B cell (primary cell): ENCODE measurements around the gene OTUD5. TPM values are rescaled to one million over a fixed set of nuclear protein-coding genes. Genes with fewer than 3 reads are reported as not detected.

Source experiments
- ATAC-seq: fragments of 200-7000 bp; cut with Tn5 transposase; one replicate; pipeline ENCODE4 v1.10.0; 2021; ENCODE audit warnings: low read depth, mild to moderate bottlenecking, moderate number of reproducible peaks, moderate library complexity
- CTCF ChIA-PET: fragments of 350-600 bp; sonication (Branson Sonifier 250); formaldehyde crosslinking; loops from one replicate; lab custom pipeline; 2021; ENCODE audit warnings: antibody characterized with exemption, inconsistent platforms; lab: Charles Lee
- POLR2A ChIA-PET: fragments of 350-600 bp; sonication (Branson Sonifier 250); formaldehyde crosslinking; loops from one replicate; lab custom pipeline; 2021; ENCODE audit warnings: antibody characterized with exemption; lab: Charles Lee
- DNase-seq: peaks from one replicate; pipeline ENCODE4 v3.0.0; 2013
- H2AFZ ChIP-seq: 2 replicates; pipeline ENCODE4 v1.6.1; 2012; ENCODE audit warnings: mild to moderate bottlenecking, low read depth, low read length; ENCODE audit not compliant: insufficient read depth, poor library complexity, severe bottlenecking
- H3K27ac ChIP-seq, 2 donors: 1 replicate in 1 of 2; 2 replicates in 1 of 2; pipeline ENCODE4 v1.5.1; 2012 to 2013; ENCODE audit warnings: low read length in 2 of 2, mild to moderate bottlenecking in 2 of 2, moderate library complexity in 1 of 2
- H3K27me3 ChIP-seq, 4 experiments: fragments of 200-600 bp in 1 of 4; sonication (generic) in 1 of 4; replicated peaks in 1 of 4; 1 replicate in 2 of 4; 2 replicates in 2 of 4; pipeline versions ENCODE4 v1.6.1 to v1.7.0; 2013 to 2016; ENCODE audit warnings: low read length in 3 of 4, mild to moderate bottlenecking in 2 of 4, mixed read lengths in 1 of 4, moderate library complexity in 1 of 4; ENCODE audit not compliant: insufficient read depth in 4 of 4, control insufficient read depth in 3 of 4; ENCODE audit errors: control extremely low read depth in 1 of 4
- H3K36me3 ChIP-seq, 2 experiments: replicated peaks in 1 of 2; 1 replicate in 1 of 2; 2 replicates in 1 of 2; pipeline versions ENCODE4 v1.6.1 to v1.7.1; 2013; ENCODE audit warnings: low read length in 1 of 2; ENCODE audit not compliant: insufficient read depth in 2 of 2, control insufficient read depth in 1 of 2; ENCODE audit errors: control extremely low read depth in 1 of 2, extremely low read depth in 1 of 2
- H3K4me1 ChIP-seq, 2 donors: fragments of 200-600 bp in 1 of 2; sonication (generic) in 1 of 2; 1 replicate in 1 of 2; 2 replicates in 1 of 2; pipeline versions ENCODE4 v1.5.1 to v1.6.1; 2013 to 2017; ENCODE audit warnings: low read length in 2 of 2; ENCODE audit not compliant: control insufficient read depth in 2 of 2, insufficient read depth in 2 of 2
- H3K4me2 ChIP-seq: replicated peaks from 2 replicates; pipeline ENCODE3; 2012; ENCODE audit warnings: mild to moderate bottlenecking, low read depth, low read length; ENCODE audit not compliant: poor library complexity, severe bottlenecking
- H3K4me3 ChIP-seq, 5 experiments: fragments of 200-600 bp in 1 of 5; sonication (generic) in 1 of 5; 1 replicate in 3 of 5; 2 replicates in 2 of 5; pipeline versions ENCODE4 v1.5.1 to v1.7.0; 2011 to 2016; ENCODE audit warnings: low read length in 4 of 5, mild to moderate bottlenecking in 4 of 5, low read depth in 2 of 5, control low read depth in 1 of 5, moderate library complexity in 1 of 5; ENCODE audit not compliant: insufficient read depth in 1 of 5; ENCODE audit errors: control extremely low read depth in 1 of 5, extremely low read depth in 1 of 5
- H3K79me2 ChIP-seq: fragments of 200-600 bp; sonication (generic); one replicate; pipeline ENCODE4 v1.6.0; 2016; ENCODE audit warnings: low read length; ENCODE audit not compliant: control insufficient read depth, insufficient read depth
- H3K9ac ChIP-seq: fragments of 200-600 bp; sonication (generic); 2 replicates; pipeline ENCODE4 v1.6.1; 2017; ENCODE audit warnings: mild to moderate bottlenecking, low read length, moderate library complexity
- H3K9me3 ChIP-seq, 3 donors: one replicate each; pipeline versions ENCODE4 v1.6.1 to v1.7.1; 2013; ENCODE audit warnings: low read length in 2 of 3; ENCODE audit not compliant: control insufficient read depth in 2 of 3, insufficient read depth in 1 of 3; ENCODE audit errors: control extremely low read depth in 1 of 3
- H4K20me1 ChIP-seq: 2 replicates; pipeline ENCODE4 v1.6.0; 2012; ENCODE audit warnings: mild to moderate bottlenecking, low read length; ENCODE audit not compliant: insufficient read depth, control insufficient read depth, poor library complexity, severe bottlenecking
- H3K27ac Mint-ChIP-seq: one replicate; pipeline ENCODE4 v1.8.0; 2021; ENCODE audit warnings: mixed read lengths
- H3K27me3 Mint-ChIP-seq: one replicate; pipeline ENCODE4 v1.8.0; 2021; ENCODE audit warnings: mixed read lengths
- H3K4me1 Mint-ChIP-seq: one replicate; pipeline ENCODE4 v1.8.0; 2021; ENCODE audit warnings: mixed read lengths
- H3K4me3 Mint-ChIP-seq: one replicate; pipeline ENCODE4 v1.8.0; 2021; ENCODE audit warnings: mixed read lengths
- H3K9me3 Mint-ChIP-seq: one replicate; pipeline ENCODE4 v1.8.0; 2022; ENCODE audit warnings: mixed read lengths; ENCODE audit not compliant: insufficient read depth
- EZH2 ChIP-seq: IDR thresholded peaks from 2 replicates; pipeline ENCODE4 v1.6.1; 2012; ENCODE audit warnings: borderline replicate concordance, low read depth, mild to moderate bottlenecking, moderate library complexity, low read length; ENCODE audit not compliant: insufficient read depth, poor library complexity, severe bottlenecking
- WGBS: methylation state at CpG from one replicate; pipeline ENCODE4 v1.1.5; 2013; ENCODE audit warnings: missing lambda C conversion rate; ENCODE audit not compliant: insufficient coverage; 5-methylcytosine and 5-hydroxymethylcytosine counted together
- intact Hi-C: fragments of 100-400 bp; cut with micrococcal nuclease; formaldehyde crosslinking; loops from one replicate; pipeline ENCODE4 v1.10.0; 2022
- polyA plus RNA-seq: library from polyadenylated mRNA; depleted of rRNA; stranded (reverse); fragments of >200 nt; gene quantifications from 2 replicates; pipeline ENCODE4 v1.2.3, GENCODE V29; 2012
- total RNA-seq, 2 donors: library from RNA; stranded (reverse); fragments of 120-200 nt in 1 of 2; gene quantifications; 1 replicate in 1 of 2; 2 replicates in 1 of 2; pipeline versions ENCODE4 v1.2.3 to v1.2.4, GENCODE V29; 2013 to 2022
- TF ChIP-seq, protein P1 (sequence below): fragments of 200-600 bp; IDR thresholded peaks from one replicate; pipeline ENCODE4 v1.8.0; 2022; ENCODE audit warnings: antibody characterized with exemption, mild to moderate bottlenecking

The OTUD5 gene
- total and polyA plus RNA-seq, 2 donors (not counting 1 experiment from before 2014, with no cell fraction given), result 105 to 116 TPM

GRCh38 chrX:48894891-48895290, 62.5 kb downstream of the OTUD5 start:
- no peaks in the 10 kb centered on the region for H3K9me3 ChIP-seq
- Mint-ChIP-seq H3K4me1 (peaks cover 34% of the 10 kb centered on the region), H3K27ac (peak overlapping the region; percentile 17), H3K27me3 (no peaks in the 10 kb centered on the region), H3K4me3 (peak overlapping the region; percentile 54), H3K9me3 (no peaks in the 10 kb centered on the region)
- no peaks in the 10 kb centered on the region for H4K20me1 ChIP-seq
- 100% methylated on average over 1 of the region's 6 CpGs for WGBS
- H3K36me3 ChIP-seq, result no peaks in the 10 kb centered on the region
- H2AFZ ChIP-seq, result no peak overlapping the region
- ChIA-PET POLR2A (no interaction called here), CTCF (interaction anchor here (0.7 to 4.6 kb wide), 3 partner anchors 43 to 52 kb away, joined by 3 to 30 read pairs (median 4); no protein-coding TSS in a partner anchor)
- no peaks in the 10 kb centered on the region for H3K27me3 ChIP-seq
- no peak overlapping the region for H3K4me3 ChIP-seq
- DNase-seq, result no peak
- TF ChIP-seq EZH2, result no peak
- TF ChIP-seq, protein P1, sequence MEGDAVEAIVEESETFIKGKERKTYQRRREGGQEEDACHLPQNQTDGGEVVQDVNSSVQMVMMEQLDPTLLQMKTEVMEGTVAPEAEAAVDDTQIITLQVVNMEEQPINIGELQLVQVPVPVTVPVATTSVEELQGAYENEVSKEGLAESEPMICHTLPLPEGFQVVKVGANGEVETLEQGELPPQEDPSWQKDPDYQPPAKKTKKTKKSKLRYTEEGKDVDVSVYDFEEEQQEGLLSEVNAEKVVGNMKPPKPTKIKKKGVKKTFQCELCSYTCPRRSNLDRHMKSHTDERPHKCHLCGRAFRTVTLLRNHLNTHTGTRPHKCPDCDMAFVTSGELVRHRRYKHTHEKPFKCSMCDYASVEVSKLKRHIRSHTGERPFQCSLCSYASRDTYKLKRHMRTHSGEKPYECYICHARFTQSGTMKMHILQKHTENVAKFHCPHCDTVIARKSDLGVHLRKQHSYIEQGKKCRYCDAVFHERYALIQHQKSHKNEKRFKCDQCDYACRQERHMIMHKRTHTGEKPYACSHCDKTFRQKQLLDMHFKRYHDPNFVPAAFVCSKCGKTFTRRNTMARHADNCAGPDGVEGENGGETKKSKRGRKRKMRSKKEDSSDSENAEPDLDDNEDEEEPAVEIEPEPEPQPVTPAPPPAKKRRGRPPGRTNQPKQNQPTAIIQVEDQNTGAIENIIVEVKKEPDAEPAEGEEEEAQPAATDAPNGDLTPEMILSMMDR, result no peak
- intact Hi-C loops, result loop anchor here (5.0 to 10.0 kb wide), 4 partner anchors 198 to 1060 kb away; partner anchors contain the start of genes SUV39H1 and ZNF81
- H3K4me2 ChIP-seq, result no peak overlapping the region
- H3K9ac ChIP-seq, result no peak overlapping the region
- H3K27ac ChIP-seq, result no peak overlapping the region
- peaks cover 22% of the 10 kb centered on the region for H3K79me2 ChIP-seq
- no peak for ATAC-seq
- peaks cover 15 to 26% of the 10 kb centered on the region in 2 donors for H3K4me1 ChIP-seq

- no peak for TF ChIP-seq EZH2
- TF ChIP-seq, protein P1, result no peak
- intact Hi-C loops, result loop anchor here (5.0 to 10.0 kb wide), 4 partner anchors 196 to 1059 kb away; partner anchors contain the start of genes SUV39H1 and ZNF81
These were observed 63.7 kb downstream of the OTUD5 start for GRCh38 chrX:48893556-48894348.

More at GRCh38 chrX:48893556-48894348, 63.7 kb downstream of the OTUD5 start:
- 90% methylated on average over 12 of the region's 16 CpGs for WGBS
- Histone ChIP-seq H3K79me2 (peaks cover 22% of the 10 kb centered on the region), H3K4me3 (no peak overlapping the region), H3K9me3 (no peaks in the 10 kb centered on the region), H4K20me1 (no peaks in the 10 kb centered on the region), H3K36me3 (no peaks in the 10 kb centered on the region), H3K27ac (no peak overlapping the region), H3K4me1 (peaks cover 9 to 17% of the 10 kb centered on the region in 2 donors), H2AFZ (no peak overlapping the region), H3K27me3 (no peaks in the 10 kb centered on the region), H3K9ac (no peak overlapping the region), H3K4me2 (no peak overlapping the region)
- Mint-ChIP-seq H3K27ac (no peak overlapping the region), H3K27me3 (no peaks in the 10 kb centered on the region), H3K9me3 (no peaks in the 10 kb centered on the region), H3K4me1 (peaks cover 30% of the 10 kb centered on the region), H3K4me3 (no peak overlapping the region)
- DNase-seq (no peak), ATAC-seq (no peak)
- ChIA-PET CTCF (interaction anchor here (1.2 to 4.6 kb wide), 3 partner anchors 44 to 53 kb away, joined by 3 to 30 read pairs (median 4); no protein-coding TSS in a partner anchor), POLR2A (no interaction called here)
